OCI-LY7 (cell line): ENCODE data around the gene AXDND1. TPM values are rescaled to one million over a fixed set of nuclear protein-coding genes. Genes with fewer than 3 reads are reported as not detected.
"Not testable (repeated sequence)": the region's sequence is repeated elsewhere in the genome, so short reads cannot be mapped to it uniquely, and the experiment has no call there.

Experiments
- BruUV-seq: library from RNA; stranded (reverse); fragments of 400-500 nt; replicated peaks from 2 replicates; lab custom pipeline; 2021; lab: Mats Ljungman, UMichigan
- CTCF ChIA-PET: fragments of 300-600 bp; sonication (Branson Sonifier 250); formaldehyde crosslinking; loops from one replicate; lab custom pipeline; 2022; ENCODE audit warnings: antibody characterized with exemption; ENCODE audit not compliant: unreplicated experiment; lab: Charles Lee
- POLR2A ChIA-PET: fragments of 300-600 bp; sonication (Branson Sonifier 250); formaldehyde crosslinking; loops from one replicate; lab custom pipeline; 2022; ENCODE audit warnings: antibody characterized with exemption; lab: Charles Lee
- DNase-seq: peaks from one replicate; pipeline ENCODE4 v3.0.0-alpha.2; 2015; ENCODE audit warnings: low spot score
- H2AFZ ChIP-seq: fragments of 200-600 bp; sonication (generic), shearing (Covaris generic); 2 replicates; pipeline ENCODE4 v1.6.1; 2014; ENCODE audit warnings: mild to moderate bottlenecking, antibody characterized with exemption, low read length, moderate library complexity
- H3K27ac ChIP-seq: fragments of 200-600 bp; sonication (generic); 2 replicates; pipeline ENCODE4 v1.5.1; 2014; ENCODE audit warnings: mixed run types, low read depth, mild to moderate bottlenecking, moderate library complexity, low read length, inconsistent platforms; ENCODE audit not compliant: poor library complexity, severe bottlenecking
- H3K36me3 ChIP-seq: fragments of 200-600 bp; sonication (generic); 2 replicates; pipeline ENCODE4 v1.6.1; 2014; ENCODE audit warnings: mild to moderate bottlenecking, antibody characterized with exemption, low read length, moderate library complexity, mixed read lengths; ENCODE audit not compliant: insufficient read depth
- H3K4me1 ChIP-seq: fragments of 200-600 bp; sonication (generic); 2 replicates; pipeline ENCODE4 v1.5.1; 2014; ENCODE audit warnings: mild to moderate bottlenecking, low read length; ENCODE audit not compliant: insufficient read depth, poor library complexity, severe bottlenecking
- H3K4me2 ChIP-seq: fragments of 200-600 bp; sonication (generic); 2 replicates; pipeline ENCODE4 v1.6.1; 2014; ENCODE audit warnings: mild to moderate bottlenecking, low read length
- H3K4me3 ChIP-seq: fragments of 200-600 bp; sonication (generic); 2 replicates; pipeline ENCODE4 v1.5.1; 2014; ENCODE audit warnings: mild to moderate bottlenecking, low read depth, low read length; ENCODE audit not compliant: poor library complexity, severe bottlenecking
- H3K79me2 ChIP-seq: fragments of 200-600 bp; sonication (generic); 2 replicates; pipeline ENCODE4 v1.6.1; 2016; ENCODE audit warnings: low read depth, mild to moderate bottlenecking, low read length, moderate library complexity, mixed read lengths; ENCODE audit not compliant: insufficient read depth
- H3K9me2 ChIP-seq: fragments of 200-600 bp; sonication (generic); 2 replicates; pipeline ENCODE4 v1.6.1; 2016; ENCODE audit warnings: mild to moderate bottlenecking, low read length, mixed read lengths; ENCODE audit not compliant: insufficient read depth
- H3K9me3 ChIP-seq: fragments of 200-600 bp; sonication (generic); 2 replicates; pipeline ENCODE4 v1.6.1; 2014; ENCODE audit warnings: mild to moderate bottlenecking, mixed run types, low read length, mixed read lengths
- H4K20me1 ChIP-seq: fragments of 200-600 bp; sonication (generic); 2 replicates; pipeline ENCODE4 v1.6.1; 2014; ENCODE audit warnings: mild to moderate bottlenecking, antibody characterized with exemption, low read length, moderate library complexity, mixed read lengths; ENCODE audit not compliant: insufficient read depth
- EZH2phosphoT487 ChIP-seq: fragments of 200-600 bp; sonication (generic); IDR thresholded peaks from 2 replicates; pipeline ENCODE4 v1.6.1; 2018; ENCODE audit warnings: low read depth, borderline replicate concordance, mild to moderate bottlenecking, mixed run types, antibody characterized with exemption, low read length, moderate library complexity, mixed read lengths
- intact Hi-C: fragments of 100-400 bp; cut with micrococcal nuclease; formaldehyde crosslinking; loops from one replicate; pipeline ENCODE4 v1.10.0; 2022; ENCODE audit not compliant: unreplicated experiment
- total RNA-seq, 2 experiments: library from RNA; depleted of rRNA in 1 of 2; stranded (reverse); fragments of >200 nt in 1 of 2; shearing (Covaris generic) in 1 of 2; gene quantifications; 2 replicates each; pipeline ENCODE4 v1.2.3, GENCODE V29; 2014 to 2022
- TF ChIP-seq, protein P1 (sequence below): fragments of 200-600 bp; sonication (generic); conservative IDR thresholded peaks from 2 replicates; pipeline ENCODE4 v1.5.1; 2014; ENCODE audit warnings: mild to moderate bottlenecking, antibody characterized with exemption, low read length, moderate library complexity, mixed read lengths

Gene AXDND1
- total RNA-seq, 2 experiments from 2014 or later, result 0.16 to 1.8 TPM

- Histone ChIP-seq H3K4me1 (peaks cover 55% of the 10 kb centered on the region), H4K20me1 (no peaks in the 10 kb centered on the region), H3K4me3 (peak overlapping the region; percentile 17), H3K4me2 (peak overlapping the region; percentile 47), H3K36me3 (no peaks in the 10 kb centered on the region), H2AFZ (peak overlapping the region; percentile 58; the same call in 1 of the 2 replicates), H3K27ac (peak overlapping the region; percentile 88), H3K79me2 (no peaks in the 10 kb centered on the region), H3K9me2 (no peaks in the 10 kb centered on the region), H3K9me3 (no peaks in the 10 kb centered on the region; the same call in 1 of the 2 replicates)
- POLR2A ChIA-PET, result interaction anchor here (0.6 to 1.7 kb wide), 8 partner anchors 9 to 986 kb away, joined by 3 to 10 read pairs (median 4); no protein-coding TSS in a partner anchor
- TF ChIP-seq EZH2phosphoT487, result no peak
- TF ChIP-seq, protein P1, sequence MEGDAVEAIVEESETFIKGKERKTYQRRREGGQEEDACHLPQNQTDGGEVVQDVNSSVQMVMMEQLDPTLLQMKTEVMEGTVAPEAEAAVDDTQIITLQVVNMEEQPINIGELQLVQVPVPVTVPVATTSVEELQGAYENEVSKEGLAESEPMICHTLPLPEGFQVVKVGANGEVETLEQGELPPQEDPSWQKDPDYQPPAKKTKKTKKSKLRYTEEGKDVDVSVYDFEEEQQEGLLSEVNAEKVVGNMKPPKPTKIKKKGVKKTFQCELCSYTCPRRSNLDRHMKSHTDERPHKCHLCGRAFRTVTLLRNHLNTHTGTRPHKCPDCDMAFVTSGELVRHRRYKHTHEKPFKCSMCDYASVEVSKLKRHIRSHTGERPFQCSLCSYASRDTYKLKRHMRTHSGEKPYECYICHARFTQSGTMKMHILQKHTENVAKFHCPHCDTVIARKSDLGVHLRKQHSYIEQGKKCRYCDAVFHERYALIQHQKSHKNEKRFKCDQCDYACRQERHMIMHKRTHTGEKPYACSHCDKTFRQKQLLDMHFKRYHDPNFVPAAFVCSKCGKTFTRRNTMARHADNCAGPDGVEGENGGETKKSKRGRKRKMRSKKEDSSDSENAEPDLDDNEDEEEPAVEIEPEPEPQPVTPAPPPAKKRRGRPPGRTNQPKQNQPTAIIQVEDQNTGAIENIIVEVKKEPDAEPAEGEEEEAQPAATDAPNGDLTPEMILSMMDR, result no peak
- DNase-seq, result peak; percentile 26
- CTCF ChIA-PET, result no interaction called here
- intact Hi-C loops, result no loop called here
- BruUV-seq, result no TSS peak
Observed at GRCh38 chr1:179437171-179437570, 71.4 kb downstream of the AXDND1 start.

DNA sequence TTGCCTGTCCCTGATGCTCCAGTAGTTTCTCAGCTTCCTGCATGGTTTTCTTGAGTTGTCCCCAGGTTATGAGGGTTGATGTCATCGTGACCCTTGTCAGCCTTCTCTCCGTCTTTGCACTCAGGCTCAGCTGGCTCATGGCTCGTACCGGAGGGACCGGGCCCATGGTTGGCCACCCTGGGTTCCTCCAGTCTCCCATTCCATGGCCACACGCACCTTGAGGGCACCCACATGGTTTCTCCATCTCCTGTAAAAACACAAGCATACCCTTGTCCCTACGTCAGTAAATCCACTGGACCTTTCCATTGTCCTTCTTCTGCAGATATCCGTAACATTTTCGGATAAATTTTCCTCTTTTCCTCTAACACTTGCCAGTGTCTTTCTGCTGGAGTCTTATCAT is 73.9 kb downstream of the AXDND1 start:
- H3K36me3 ChIP-seq, H2AFZ ChIP-seq, H3K4me3 ChIP-seq, BruUV-seq, DNase-seq, H3K79me2 ChIP-seq, H3K4me2 ChIP-seq, H3K27ac ChIP-seq, H4K20me1 ChIP-seq, CTCF ChIA-PET, H3K9me2 ChIP-seq, H3K9me3 ChIP-seq: not testable (repeated sequence)
- intact Hi-C loops, result loop anchor here (2.0 kb wide), 2 partner anchors 71 to 159 kb away; no protein-coding TSS in a partner anchor
- POLR2A ChIA-PET, result interaction anchor here (0.6 to 1.8 kb wide), 6 partner anchors 11 to 60 kb away, joined by 3 to 10 read pairs (median 4); no protein-coding TSS in a partner anchor
- H3K4me1 ChIP-seq, result peaks cover 55% of the 10 kb centered on the region

DNA sequence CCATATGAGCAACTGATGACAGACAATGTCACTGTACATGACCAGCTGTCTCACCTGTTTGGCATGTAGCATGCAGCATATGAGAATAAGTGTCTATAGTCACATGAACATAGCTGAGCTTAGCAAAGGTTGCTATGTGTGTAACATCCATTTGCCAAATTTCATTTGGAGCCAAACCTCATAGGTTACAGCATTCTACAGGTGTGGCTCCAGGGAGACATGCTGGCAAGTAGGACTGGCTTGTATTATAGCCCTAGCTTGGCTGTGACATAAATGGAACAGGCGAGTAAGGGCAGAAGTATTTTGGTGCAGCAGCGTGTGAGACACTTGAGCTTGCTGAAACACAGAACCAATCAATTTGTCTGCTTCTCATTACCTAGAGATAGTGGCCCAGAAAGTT is 74.5 kb downstream of the AXDND1 start:
- H3K36me3 ChIP-seq, CTCF ChIA-PET, H4K20me1 ChIP-seq, H3K9me3 ChIP-seq, H3K4me3 ChIP-seq, H3K27ac ChIP-seq, intact Hi-C loops, H2AFZ ChIP-seq, DNase-seq, H3K4me2 ChIP-seq, BruUV-seq, H3K9me2 ChIP-seq, H3K79me2 ChIP-seq: not testable (repeated sequence)
- POLR2A ChIA-PET, result interaction anchor here (0.6 to 1.3 kb wide), 6 partner anchors 9 to 870 kb away, joined by 3 to 5 read pairs (median 3); no protein-coding TSS in a partner anchor
- H3K4me1 ChIP-seq, result peaks cover 55% of the 10 kb centered on the region
